HL-60 (cell line): ENCODE measurements around the gene PJA1.

Experiments used
- DNase-seq, 2 experiments: peaks; one replicate each; pipeline ENCODE4 v3.0.0-alpha.2; 2010 to 2020; ENCODE audit warnings: low read depth in 1 of 2, low spot score in 1 of 2
- H3K27ac ChIP-seq: fragments of 250-450 bp; sonication (Bioruptor Pico); replicated peaks from 2 replicates; pipeline ENCODE4 v1.5.1; 2020; ENCODE audit warnings: mild to moderate bottlenecking, moderate library complexity
- H3K27me3 ChIP-seq: fragments of 250-450 bp; sonication (Bioruptor Pico); 2 replicates; pipeline ENCODE4 v1.5.1; 2021; ENCODE audit warnings: mild to moderate bottlenecking, moderate library complexity; ENCODE audit not compliant: insufficient read depth, poor library complexity, severe bottlenecking
- H3K4me3 ChIP-seq: replicated peaks from 2 replicates; pipeline ENCODE4 v1.5.1; 2011; ENCODE audit warnings: mild to moderate bottlenecking, control low read depth, low read length; ENCODE audit not compliant: insufficient read depth
- GABPA ChIP-seq: IDR thresholded peaks from 2 replicates; pipeline ENCODE4 v1.6.1; 2012; ENCODE audit warnings: low read depth
- POLR2AphosphoS5 ChIP-seq: IDR thresholded peaks from 2 replicates; pipeline ENCODE4 v1.6.1; 2012; ENCODE audit warnings: low read depth
- REST ChIP-seq: IDR thresholded peaks from 2 replicates; pipeline ENCODE4 v1.6.1; 2012; ENCODE audit warnings: low read depth; ENCODE audit not compliant: insufficient replicate concordance
- SPI1 ChIP-seq: IDR thresholded peaks from 2 replicates; pipeline ENCODE4 v1.6.1; 2012; ENCODE audit warnings: low read depth, mild to moderate bottlenecking, borderline replicate concordance
- TF ChIP-seq, protein P1 (sequence below): IDR thresholded peaks from one replicate; pipeline ENCODE4 v1.5.1; 2011; ENCODE audit warnings: low read length, control low read depth, inconsistent platforms; ENCODE audit not compliant: insufficient read depth

PJA1 gene

DNA sequence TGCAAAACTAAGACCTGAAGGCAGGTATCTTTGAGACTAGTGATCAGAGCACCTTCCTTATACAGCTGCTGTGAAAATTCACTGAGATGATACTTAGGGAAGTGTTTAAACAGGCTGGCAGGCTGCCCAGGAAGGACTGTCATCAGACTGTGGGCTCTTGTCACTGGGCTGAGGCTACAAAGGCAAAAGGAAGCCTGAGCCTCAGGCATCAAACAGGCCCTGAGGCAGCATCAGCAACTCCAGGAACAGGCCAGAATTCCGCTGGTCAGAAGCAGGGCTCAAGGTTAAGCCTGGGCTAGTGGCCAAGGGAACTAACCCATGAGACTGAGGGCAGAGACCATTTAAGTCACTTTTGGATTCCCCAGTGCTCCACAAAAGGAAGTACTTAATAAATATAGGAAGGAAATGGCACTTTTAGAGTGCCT is 12.8 kb downstream of the PJA1 start:
- TF ChIP-seq REST (no peak), SPI1 (no peak), POLR2AphosphoS5 (no peak), GABPA (no peak)
- TF ChIP-seq, protein P1, sequence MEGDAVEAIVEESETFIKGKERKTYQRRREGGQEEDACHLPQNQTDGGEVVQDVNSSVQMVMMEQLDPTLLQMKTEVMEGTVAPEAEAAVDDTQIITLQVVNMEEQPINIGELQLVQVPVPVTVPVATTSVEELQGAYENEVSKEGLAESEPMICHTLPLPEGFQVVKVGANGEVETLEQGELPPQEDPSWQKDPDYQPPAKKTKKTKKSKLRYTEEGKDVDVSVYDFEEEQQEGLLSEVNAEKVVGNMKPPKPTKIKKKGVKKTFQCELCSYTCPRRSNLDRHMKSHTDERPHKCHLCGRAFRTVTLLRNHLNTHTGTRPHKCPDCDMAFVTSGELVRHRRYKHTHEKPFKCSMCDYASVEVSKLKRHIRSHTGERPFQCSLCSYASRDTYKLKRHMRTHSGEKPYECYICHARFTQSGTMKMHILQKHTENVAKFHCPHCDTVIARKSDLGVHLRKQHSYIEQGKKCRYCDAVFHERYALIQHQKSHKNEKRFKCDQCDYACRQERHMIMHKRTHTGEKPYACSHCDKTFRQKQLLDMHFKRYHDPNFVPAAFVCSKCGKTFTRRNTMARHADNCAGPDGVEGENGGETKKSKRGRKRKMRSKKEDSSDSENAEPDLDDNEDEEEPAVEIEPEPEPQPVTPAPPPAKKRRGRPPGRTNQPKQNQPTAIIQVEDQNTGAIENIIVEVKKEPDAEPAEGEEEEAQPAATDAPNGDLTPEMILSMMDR: no peak
- DNase-seq: peak in 1 of 2 experiments; percentile 40
- H3K27ac ChIP-seq: no peak overlapping the region
- H3K4me3 ChIP-seq: no peak overlapping the region
- no peaks in the 10 kb centered on the region for H3K27me3 ChIP-seq

GRCh38 chrX:69151866-69152284 is 13.4 kb downstream of the PJA1 start:
- Histone ChIP-seq H3K27me3 (no peaks in the 10 kb centered on the region), H3K4me3 (no peak overlapping the region), H3K27ac (no peak overlapping the region)
- no peak for DNase-seq
- TF ChIP-seq, protein P1: no peak
- TF ChIP-seq REST (no peak), SPI1 (no peak), POLR2AphosphoS5 (no peak), GABPA (no peak)

DNA sequence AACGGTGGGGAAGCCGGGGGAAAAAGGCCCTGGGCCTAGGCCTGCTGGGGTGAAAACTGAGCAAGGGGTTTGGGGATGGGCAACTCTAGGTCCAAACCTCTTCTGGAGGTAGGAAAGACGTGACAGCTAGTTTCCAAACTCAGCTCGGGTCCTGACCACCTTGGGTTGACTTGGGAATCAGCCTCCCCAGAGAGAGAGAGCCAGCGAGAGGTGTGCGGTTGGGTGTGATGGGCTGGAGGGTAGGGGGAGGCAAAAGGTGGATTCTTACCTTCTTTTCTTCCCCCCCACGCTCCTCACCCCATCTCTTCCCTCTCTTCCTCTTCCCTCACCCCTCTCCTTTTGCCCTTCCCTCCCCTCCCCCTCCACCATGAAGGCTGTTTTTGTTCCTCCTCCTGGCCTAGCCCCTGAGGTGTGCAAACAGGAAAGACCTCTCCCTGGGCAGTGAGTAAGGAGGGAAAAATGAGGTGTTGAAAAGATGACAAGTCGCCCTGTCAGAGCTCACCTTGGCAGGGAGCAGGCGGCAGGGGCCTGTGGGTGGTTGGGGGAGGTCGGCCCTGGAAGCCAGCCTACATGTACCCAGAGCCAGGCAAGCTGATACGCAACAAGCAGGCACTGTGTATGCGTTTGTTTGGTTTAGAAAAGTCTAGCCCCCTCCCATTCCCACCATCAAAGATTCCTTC is 14.8 kb downstream of the PJA1 start:
- no peak overlapping the region for H3K4me3 ChIP-seq
- H3K27me3 ChIP-seq: no peaks in the 10 kb centered on the region
- no peak for DNase-seq
- H3K27ac ChIP-seq: no peak overlapping the region
- TF ChIP-seq, protein P1: no peak
- TF ChIP-seq REST: no peak
